Caki2 (cell line): ENCODE measurements around the gene TBC1D24. TPM values are rescaled to one million over a fixed set of nuclear protein-coding genes. Genes with fewer than 3 reads are reported as not detected.
A peak's percentile ranks its signal among the peaks of the same experiment; 100 is the strongest.
"Not testable (repeated sequence)": the region's sequence is repeated elsewhere in the genome, so short reads cannot be mapped to it uniquely, and the experiment has no call there.

Source experiments
- DNase-seq: peaks from one replicate; pipeline ENCODE4 v3.0.0-alpha.2; 2015; ENCODE audit warnings: low read depth
- in situ Hi-C: cut with HindIII; loops from 2 replicates; pipeline ENCODE4 v1.10.0; 2016; ENCODE audit warnings: low sequenced_read_pairs, low pct_unique_long_range_greater_than_20kb, mixed read lengths
- total RNA-seq: library from RNA; depleted of rRNA; stranded (reverse); fragments of >200 nt; shearing (Covaris generic); gene quantifications from 2 replicates; pipeline ENCODE4 v1.2.3, GENCODE V29; 2014; ENCODE audit warnings: low replicate concordance

TBC1D24 gene
- total RNA-seq, 1 experiment from 2014 or later: 9.5 TPM

DNA sequence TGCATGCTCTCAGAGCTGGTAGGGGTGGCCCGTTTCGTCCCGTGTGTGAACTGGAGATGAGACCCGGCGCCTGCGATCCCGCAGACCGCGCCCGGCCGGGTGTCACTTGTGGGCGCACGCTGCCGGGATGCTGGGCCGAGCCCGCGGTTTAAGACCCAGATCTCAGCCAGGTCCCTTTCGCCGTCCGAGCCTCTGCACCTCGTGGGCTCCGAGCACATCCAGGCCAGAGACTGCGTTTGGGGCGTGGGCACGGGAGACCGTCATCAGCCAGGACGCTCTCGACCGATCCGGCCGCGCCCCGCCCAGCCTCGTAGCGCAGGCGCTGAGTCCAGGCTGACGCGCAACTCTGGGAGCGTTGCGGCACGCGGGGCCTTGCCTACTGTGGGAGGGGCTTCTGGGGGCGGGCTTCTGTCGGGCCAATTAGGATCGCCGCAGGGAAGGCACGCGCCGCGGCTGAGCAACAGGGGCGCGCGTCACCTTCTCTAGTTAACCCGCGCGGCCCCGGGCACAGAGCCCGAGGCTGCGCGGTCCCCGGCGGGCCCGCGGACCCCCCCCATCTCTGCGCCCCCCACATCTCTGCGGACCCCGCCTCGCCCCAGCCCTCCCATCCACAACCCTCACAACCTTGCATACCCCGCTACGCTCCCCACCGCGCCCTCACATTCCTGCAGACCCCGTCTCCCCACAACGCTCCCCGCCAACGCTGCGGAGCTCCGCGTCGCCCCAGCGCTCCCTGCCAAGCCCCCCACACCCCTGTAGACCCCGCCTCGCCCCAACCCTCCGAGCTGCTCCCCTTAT, 57.0 kb downstream of the TBC1D24 start:
- in situ Hi-C loops: no loop called here

DNA sequence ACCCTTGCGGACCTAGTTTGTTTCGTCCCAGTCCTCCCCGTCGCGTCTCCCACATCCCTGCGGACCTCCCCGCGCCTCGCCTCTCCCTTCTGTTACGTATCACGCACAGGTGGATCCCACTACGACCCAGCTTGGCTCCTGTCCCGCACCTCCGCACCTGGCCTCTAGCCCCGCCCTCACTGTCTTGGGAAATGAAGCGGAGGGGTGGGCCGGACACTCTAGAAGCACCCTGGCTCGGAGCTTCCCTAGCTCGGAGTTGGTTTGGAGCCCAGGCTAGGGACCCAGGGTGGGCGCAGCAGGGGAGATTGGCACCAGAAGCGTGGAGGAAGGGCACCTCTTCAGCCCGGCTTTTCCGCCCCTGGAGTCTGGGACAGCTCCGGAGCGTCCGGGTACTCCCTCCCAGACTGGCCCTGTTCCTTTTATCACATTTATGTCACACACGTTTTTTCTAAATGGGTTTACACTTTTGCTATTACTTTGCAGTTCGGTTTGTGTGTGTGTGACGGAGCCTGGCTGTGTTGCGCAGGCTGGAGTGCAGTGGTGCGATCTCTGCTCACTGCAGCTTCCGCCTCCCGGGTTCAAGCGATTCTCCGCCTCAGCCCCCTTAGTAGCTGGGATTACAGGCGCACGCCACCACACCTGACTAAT, 57.7 kb downstream of the TBC1D24 start:
- peak; percentile 71 for DNase-seq

More for the DNA sequence above, 57.0 kb downstream of the TBC1D24 start:
- DNase-seq: peak; percentile 98

DNA sequence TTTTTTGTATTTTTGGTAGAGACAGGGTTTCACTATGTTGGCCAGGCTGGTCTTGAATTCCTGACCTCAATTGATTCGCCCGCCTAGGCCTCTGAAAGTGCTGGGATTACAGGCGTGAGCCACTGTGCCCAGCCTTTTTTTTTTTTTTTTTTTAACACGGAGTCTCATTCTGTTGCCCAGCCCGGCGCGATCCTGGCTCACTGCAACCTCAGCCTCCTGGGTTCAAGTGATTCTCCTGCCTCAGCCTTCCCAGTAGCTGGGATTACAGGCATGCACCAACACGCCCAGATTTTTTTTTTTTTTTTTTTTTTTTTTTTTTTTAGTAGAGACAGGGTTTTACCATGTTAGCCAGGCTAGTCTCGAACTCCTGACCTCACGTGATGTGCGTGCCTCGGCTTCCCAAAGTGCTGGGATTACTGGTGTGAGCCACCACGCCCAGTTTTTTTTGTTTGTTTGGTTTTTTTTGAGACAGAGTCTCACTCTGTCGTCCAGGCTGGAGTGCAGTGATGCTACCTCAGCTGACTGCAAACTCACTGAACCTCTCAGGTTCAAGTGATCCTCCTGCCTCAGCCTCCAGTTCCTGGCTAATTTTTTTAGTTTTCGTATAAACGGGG, 58.3 kb downstream of the TBC1D24 start:
- in situ Hi-C loops, DNase-seq: not testable (repeated sequence)

More for the DNA sequence above, 57.7 kb downstream of the TBC1D24 start:
- in situ Hi-C loops: no loop called here

DNA sequence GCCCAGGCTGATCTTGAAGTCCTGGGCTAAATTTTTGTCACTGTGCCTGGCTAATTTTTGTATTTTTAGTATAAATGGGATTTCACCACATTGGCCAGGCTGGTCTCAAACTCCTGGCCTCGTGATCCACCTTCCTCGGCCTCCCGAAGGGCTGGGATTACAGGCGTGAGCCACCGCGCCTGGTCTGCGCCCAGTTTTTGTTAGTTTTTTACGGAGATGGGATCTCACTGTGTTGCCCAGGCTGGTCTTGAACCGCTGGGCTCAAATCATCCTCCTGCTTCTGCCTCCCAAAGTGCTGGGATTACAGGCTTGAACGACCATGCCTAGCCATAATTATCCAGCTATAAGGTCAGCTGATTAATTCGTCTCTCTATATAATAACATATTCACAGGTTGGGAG, 59.0 kb downstream of the TBC1D24 start:
- in situ Hi-C loops: no loop called here
- no peak for DNase-seq

DNA sequence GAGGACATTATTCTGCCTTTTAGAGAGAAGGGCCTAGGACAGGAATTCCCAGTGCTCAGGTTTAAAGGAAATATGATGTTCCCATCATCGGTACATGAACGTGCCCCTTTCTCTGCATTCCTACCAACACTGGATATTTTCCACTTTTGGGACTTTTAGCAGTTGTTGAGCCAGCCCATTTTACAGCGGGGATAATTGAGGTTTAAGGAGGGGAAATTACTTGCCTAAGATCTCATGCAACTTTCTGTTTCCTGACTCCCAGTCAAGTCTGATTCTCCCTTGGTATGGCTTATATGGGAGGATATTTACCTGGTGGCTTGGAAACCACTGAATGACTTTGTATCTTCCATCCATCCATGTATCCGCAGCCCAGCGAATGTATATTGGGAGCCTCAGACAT, 59.4 kb downstream of the TBC1D24 start:
- DNase-seq, in situ Hi-C loops: not testable (repeated sequence)

DNA sequence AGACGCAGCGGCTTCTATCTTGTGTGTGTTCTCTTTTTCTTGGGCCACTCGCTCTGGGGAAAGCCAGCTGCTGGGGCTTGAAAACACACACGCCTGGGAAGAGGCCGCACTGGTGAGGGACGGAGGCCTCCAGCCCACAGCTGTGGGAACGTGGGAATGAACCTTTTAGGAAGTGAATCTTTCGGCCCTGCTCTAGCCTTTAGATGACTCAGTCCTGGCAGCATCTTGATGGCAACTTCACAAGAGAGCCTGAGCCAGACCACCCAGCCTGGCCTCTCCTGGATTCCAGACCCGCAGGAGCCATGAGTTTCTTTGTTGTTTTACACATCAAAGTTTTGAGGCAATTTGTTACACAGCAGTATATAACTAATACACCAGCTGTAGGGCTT, 60.7 kb downstream of the TBC1D24 start:
- in situ Hi-C loops: no loop called here
- no peak for DNase-seq

DNA sequence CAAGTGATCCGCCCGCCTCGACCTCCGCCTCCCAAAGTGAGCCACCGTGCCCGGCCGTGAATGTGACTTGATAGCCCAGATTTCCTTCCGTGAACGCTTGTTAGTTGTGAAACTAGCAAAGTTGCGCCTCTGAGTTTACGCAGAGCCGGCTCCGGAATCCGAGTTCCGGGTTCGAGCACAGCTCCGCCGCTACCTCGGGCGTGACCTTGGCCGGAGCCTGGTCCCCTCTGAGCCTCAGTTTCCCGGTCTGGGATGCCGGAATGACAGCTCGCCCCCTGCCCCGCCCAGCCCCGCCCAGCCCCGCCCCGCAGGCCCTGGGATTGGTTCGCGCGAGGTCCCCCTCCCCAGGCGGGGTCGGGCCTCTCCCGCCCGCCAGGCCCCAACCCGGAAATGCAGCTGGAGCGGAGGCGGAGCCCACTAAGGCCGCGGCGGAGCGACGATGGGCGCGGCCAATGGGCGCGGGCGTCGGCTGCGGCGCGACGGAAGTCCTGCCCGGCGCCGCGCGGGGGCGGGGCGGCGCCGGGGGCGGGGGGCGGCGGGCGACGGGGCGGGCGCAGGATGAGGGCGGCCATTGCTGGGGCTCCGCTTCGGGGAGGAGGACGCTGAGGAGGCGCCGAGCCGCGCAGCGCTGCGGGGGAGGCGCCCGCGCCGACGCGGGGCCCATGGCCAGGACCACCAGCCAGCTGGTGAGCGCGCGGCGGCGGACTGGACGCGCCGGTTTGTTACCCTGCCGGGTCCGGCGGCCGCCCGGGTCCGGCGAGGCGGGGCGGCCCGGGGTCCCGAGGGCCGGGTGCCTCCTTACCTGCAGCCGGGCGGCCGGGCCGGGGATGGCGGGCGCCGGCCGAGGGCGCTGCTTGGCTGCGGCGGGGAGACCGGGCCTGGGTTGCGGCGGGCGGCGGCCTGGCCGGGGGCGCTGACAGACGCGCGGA, 62.8 kb downstream of the TBC1D24 start, which contains the start of gene PDPK1:
PDPK1 (plus strand) TSS at position 571 of the 929 bp plus-strand sequence; CDS start at position 663, 92 bp downstream.
- in situ Hi-C loops: no loop called here

DNA sequence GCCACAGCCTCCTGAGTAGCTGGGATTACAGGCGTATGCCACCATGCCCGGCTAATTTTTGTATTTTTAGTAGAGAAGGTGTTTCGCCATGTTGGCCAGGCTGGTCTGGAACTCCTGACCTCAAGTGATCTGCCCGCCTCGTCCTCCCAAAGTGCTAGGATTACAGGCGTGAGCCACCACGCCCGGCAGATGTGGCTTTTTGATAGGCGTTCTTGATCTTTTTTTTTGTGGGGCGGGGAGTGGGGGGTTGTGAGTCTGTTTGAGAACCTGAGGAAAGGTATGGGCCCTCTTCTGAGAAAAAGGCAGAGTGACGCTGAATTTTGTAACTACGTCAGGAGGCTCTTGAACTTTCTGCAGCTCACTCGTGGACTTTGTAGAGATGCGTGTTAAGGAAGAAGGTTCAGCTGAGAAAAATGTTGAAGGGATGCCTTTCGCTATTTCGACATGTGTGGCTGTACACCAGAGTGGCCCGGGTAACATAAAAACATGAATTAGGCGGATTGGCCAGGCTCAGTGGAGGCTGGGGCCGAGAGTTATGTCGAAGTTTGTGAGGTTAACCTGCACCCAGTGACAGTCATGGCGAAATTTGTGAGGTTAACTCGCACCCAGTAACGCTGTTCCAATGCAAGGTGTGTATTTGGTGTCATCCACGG, 64.4 kb downstream of the TBC1D24 start:
- DNase-seq, in situ Hi-C loops: not testable (repeated sequence)

More for the DNA sequence above, 62.8 kb downstream of the TBC1D24 start, which contains the start of gene PDPK1:
- peak; percentile 94 for DNase-seq

DNA sequence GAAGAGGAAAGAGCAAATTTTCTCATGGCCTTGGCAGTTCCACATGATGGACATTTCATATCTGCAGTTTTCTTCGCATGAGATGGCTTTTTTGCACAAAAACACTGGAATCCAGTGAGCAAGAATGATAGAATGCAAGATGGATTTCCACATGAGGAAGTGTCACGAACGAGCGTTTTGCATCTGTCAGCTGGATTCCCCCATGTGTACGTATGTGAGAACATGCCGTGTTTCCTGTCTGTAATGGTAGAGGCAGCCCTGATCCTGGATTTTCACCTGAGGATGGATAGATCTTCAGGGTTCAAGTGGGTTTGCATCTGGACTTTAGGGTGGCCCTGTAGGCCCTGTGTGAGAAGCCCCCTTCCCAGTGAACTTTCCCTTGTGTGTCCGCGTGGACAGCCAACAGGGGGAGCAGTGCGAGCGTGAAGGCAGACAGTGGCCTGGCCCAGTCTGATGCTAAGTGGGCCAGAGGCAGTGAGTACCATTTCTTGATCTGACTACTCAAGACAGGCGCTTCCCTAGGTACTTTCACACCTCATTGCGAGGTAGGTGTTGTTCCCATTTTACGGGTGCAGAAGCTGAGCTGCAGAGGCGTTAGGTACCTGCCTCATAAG, 65.0 kb downstream of the TBC1D24 start:
- DNase-seq, in situ Hi-C loops: not testable (repeated sequence)

DNA sequence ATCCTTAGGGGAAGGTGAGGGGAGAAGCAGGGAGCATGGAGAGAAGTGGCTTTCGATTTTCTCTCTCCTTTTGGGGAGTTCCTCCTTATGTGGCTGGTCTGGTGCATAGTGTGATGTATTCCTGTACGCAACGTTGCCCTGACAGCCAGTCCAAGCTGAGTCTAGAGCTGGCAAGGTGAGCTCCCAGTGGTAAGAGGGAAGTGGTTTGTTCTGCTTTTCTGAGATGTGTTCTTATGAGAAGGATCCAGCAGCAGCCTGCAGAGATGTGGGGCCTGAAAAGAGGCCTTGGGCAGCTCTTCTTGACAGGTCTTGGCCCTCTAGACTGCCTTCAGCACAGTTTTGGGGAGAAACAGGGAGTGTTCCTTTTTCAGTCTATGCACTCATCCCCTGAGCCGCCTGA, 66.0 kb downstream of the TBC1D24 start:
- in situ Hi-C loops, DNase-seq: not testable (repeated sequence)

DNA sequence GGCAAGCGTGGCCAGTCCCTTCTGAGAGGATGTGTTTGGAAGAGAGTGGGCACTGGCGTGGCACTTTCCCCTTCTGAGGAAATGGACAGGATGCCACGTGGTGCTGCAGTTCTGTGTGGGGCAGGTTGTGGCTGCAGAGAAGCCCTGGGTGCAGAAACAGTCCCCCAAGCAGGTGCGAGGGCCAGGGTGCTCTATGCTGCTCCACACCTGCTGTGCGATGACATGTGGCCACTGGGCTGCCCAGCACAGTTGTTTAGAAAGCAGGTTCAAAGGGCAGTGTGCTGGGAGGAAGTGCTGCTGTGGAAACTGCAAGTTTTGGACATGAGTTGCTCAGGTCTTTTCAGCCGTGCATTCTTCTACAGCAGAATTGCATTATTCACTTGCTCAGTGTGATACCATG, 66.5 kb downstream of the TBC1D24 start:
- DNase-seq, in situ Hi-C loops: not testable (repeated sequence)

DNA sequence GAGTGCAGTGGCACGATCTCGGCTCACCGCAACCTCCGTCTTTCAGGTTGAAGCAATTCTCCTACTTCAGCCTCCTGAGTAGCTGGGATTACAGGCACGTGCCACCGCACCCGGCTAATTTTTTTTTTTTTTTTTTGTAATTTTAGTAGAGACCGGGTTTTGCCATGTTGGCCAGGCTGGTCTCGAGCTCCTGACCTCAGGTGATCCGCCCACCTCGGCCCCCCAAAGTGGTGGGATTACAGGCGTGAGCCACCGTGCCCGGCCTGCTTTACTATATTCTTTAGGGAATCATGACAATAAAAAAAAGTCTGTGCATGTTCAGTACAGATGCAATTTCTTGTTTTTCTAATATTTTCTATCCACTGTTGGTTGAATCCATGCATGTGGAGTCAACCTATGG, 68.8 kb downstream of the TBC1D24 start:
- in situ Hi-C loops, DNase-seq: not testable (repeated sequence)

DNA sequence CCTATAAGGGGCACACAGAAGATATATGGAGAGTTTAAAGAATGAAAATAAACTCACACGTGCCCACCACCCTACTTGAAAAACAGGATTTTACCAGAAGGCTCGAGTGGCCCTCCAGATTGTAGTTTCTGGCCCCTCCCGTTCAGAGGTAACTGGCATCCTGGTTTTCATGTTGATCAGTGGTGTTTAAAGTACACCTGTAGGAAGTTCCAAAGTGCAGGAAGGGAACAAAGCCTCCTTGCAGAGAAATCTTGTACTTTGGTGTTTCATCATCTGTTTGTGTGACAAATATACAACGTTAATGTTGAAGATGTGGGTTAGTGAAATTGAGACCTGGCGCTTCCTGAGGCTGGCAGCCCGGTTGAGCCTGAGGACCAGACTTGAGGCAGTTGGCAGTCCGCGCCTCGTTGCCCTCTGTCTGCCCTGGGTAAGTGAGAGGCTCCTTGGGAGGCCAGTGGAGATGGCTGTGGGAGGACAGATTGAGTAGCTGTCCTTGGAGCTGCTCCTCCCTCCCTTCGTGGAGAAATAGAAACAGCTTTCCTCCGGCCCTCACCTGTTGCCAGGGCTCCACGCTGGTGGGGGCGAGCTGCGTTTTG, 75.5 kb downstream of the TBC1D24 start:
- DNase-seq, in situ Hi-C loops: not testable (repeated sequence)

DNA sequence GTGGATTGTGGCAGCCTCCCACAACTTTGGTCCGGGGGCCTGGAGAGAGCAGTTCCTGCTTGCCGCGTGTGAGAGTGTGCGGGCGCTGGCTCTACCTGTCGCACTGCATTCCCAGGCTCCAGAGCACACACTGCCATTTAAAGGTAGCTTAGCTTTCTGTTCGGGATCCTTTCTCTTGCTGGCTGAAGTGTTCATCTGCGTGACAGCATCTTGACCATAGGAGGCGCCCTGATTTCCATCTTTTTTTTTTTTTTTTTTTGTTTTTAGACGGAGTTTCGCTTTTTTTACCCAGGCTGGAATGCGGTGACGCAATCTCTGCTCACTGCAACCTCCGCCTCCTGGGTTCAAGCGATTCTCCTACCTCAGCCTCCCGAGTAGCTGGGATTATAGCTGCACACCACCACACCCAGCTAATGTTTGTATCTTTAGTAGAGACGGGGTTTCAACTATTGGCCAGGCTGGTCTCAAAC, 76.5 kb downstream of the TBC1D24 start:
- DNase-seq, in situ Hi-C loops: not testable (repeated sequence)

DNA sequence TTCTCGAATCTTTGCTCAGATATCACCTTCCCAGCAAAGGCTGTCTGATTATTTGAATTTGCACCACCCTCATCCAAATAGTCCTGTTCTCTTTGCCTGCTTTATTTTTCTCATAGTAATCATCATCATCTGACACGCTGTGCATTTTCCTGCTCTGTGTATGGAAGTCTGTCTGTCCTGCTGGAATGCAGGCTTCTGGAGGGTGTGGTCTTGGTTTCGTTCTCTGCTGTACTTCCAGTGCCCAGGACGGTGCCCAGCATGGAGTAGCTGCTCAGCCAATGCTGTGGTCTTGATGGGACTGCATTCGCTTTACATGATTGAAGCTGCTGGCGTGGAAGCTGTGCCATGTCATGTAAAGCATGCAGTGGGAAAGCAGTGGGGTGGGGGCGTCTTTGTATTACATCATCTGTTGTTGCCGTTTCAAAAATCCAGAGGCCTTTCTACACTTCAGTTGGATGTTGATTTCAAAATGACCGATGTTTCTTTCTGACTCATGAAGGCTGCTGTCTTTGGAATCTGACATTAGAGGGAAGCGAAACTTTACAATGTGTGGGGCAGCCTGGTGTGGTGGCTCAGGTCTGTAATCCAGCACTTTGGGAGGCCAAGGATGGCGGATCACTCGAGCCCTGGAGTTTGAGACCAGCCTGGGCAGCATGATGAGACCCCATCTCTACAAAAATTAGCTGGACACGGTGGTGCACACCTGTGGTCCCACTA, 79.9 kb downstream of the TBC1D24 start:
- DNase-seq, in situ Hi-C loops: not testable (repeated sequence)
